IMR-90 (cell line): ENCODE data around the gene LLCFC1.

Experiments
- BHLHE40 ChIP-seq: fragments of 150-350 bp; IDR thresholded peaks from 2 replicates; pipeline ENCODE4 v1.6.1; 2016; ENCODE audit warnings: mild to moderate bottlenecking, low read depth, low read length
- CEBPB ChIP-seq: IDR thresholded peaks from 2 replicates; pipeline ENCODE4 v1.6.1; 2012; ENCODE audit warnings: low read depth, low read length, improper control_type of control experiment
- MXI1 ChIP-seq: IDR thresholded peaks from 2 replicates; pipeline ENCODE4 v1.6.1; 2012; ENCODE audit warnings: low read depth, mild to moderate bottlenecking, low read length, moderate library complexity, borderline replicate concordance
- NFE2L2 ChIP-seq: fragments of 150-350 bp; IDR thresholded peaks from 2 replicates; pipeline ENCODE4 v1.6.1; 2016; ENCODE audit warnings: low read depth, mild to moderate bottlenecking, low read length
- POLR2A ChIP-seq: IDR thresholded peaks from 2 replicates; pipeline ENCODE4 v1.6.1; 2012; ENCODE audit warnings: mild to moderate bottlenecking, low read depth, low read length
- RAD21 ChIP-seq: IDR thresholded peaks from 2 replicates; pipeline ENCODE4 v1.6.1; 2012; ENCODE audit warnings: low read length, improper control_type of control experiment
- SMC3 ChIP-seq: fragments of 150-350 bp; IDR thresholded peaks from 2 replicates; pipeline ENCODE4 v1.6.1; 2016; ENCODE audit warnings: low read depth, mild to moderate bottlenecking, antibody characterized with exemption, low read length, moderate library complexity
- TF ChIP-seq, protein P1 (sequence below): conservative IDR thresholded peaks from 2 replicates; pipeline ENCODE4 v1.5.1; 2012; ENCODE audit warnings: mild to moderate bottlenecking, low read depth, low read length, improper control_type of control experiment

- TF ChIP-seq, protein P1, sequence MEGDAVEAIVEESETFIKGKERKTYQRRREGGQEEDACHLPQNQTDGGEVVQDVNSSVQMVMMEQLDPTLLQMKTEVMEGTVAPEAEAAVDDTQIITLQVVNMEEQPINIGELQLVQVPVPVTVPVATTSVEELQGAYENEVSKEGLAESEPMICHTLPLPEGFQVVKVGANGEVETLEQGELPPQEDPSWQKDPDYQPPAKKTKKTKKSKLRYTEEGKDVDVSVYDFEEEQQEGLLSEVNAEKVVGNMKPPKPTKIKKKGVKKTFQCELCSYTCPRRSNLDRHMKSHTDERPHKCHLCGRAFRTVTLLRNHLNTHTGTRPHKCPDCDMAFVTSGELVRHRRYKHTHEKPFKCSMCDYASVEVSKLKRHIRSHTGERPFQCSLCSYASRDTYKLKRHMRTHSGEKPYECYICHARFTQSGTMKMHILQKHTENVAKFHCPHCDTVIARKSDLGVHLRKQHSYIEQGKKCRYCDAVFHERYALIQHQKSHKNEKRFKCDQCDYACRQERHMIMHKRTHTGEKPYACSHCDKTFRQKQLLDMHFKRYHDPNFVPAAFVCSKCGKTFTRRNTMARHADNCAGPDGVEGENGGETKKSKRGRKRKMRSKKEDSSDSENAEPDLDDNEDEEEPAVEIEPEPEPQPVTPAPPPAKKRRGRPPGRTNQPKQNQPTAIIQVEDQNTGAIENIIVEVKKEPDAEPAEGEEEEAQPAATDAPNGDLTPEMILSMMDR: no peak
- TF ChIP-seq SMC3 (no peak), CEBPB (no peak), POLR2A (no peak), MXI1 (no peak), RAD21 (no peak), BHLHE40 (no peak), NFE2L2 (no peak)
These were observed 21.8 kb upstream of the LLCFC1 start for GRCh38 chr7:142917447-142917846.
